Cerebellar cortex (tissue), 1 donor: ENCODE results near the gene C12orf43.

ENCODE experiments used
- DNase-seq: peaks from one replicate; pipeline ENCODE4 v3.0.0-alpha.2; 2015; ENCODE audit warnings: low spot score

C12orf43 gene

GRCh38 chr12:120999191-121000120 is 16.8 kb downstream of the C12orf43 start:
- DNase-seq, result no peak

- no peak for DNase-seq
Observed at GRCh38 chr12:120998435-120998834, 17.9 kb downstream of the C12orf43 start.

DNA sequence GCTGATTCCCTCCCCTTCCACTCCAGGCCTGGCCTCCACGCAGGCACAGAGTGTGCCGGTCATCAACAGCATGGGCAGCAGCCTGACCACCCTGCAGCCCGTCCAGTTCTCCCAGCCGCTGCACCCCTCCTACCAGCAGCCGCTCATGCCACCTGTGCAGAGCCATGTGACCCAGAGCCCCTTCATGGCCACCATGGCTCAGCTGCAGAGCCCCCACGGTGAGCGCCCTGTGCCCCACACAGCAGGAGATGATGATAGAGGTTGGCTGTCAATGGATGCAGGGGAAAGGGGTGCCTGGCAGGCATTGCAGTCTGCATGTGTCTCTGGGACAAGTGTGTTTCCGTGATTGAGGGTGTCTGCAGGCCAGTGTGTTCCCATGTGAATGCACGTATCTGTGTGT is 18.8 kb downstream of the C12orf43 start:
- DNase-seq, result no peak

- no peak for DNase-seq
Observed at GRCh38 chr12:120996133-120996746, 20.0 kb downstream of the C12orf43 start.

- no peak for DNase-seq
Observed at GRCh38 chr12:120994589-120995337, 21.5 kb downstream of the C12orf43 start.

DNA sequence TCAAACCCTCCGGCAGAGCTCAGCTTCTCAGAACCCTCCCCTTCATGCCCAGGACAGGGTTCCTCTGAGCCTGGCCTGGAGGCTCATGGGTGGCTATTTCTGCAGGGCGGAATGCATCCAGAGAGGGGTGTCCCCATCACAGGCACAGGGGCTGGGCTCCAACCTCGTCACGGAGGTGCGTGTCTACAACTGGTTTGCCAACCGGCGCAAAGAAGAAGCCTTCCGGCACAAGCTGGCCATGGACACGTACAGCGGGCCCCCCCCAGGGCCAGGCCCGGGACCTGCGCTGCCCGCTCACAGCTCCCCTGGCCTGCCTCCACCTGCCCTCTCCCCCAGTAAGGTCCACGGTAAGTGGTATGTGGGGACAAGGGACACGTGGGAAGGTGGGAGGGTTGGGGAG is 22.2 kb downstream of the C12orf43 start:
- no peak for DNase-seq

DNA sequence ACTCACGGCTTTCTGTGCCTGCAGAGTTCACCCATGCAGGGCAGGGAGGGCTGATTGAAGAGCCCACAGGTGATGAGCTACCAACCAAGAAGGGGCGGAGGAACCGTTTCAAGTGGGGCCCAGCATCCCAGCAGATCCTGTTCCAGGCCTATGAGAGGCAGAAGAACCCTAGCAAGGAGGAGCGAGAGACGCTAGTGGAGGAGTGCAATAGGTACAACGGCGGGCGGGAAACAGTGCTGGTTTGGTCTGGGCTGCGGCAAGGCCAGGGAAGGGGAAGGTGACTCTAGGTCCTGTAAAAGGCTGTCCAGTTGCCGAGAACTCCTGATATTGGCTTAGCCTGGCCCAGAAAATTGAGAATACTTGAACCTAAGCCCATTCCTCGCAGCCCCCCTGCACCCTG is 22.8 kb downstream of the C12orf43 start:
- no peak for DNase-seq

GRCh38 chr12:120992989-120993388 is 23.3 kb downstream of the C12orf43 start:
- no peak for DNase-seq

DNA sequence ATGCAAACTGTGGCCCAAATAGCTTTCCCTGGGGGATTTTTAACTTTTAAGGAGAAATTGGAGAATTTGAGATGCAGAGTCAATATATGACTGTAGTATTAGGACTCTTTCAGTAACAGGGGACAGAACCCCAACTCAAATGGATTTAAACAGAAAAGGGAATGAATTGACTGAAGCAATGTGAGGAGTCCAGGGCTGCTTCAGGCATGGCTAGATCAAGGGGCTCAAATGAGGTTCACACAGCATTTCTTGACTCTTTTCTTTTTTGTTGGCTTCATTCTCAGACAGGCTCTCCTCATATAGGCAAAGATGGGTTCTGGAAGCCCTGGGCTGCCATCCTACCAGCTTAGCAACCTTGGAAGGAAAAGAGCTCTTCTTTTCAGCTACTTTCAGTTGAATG is 24.3 kb downstream of the C12orf43 start:
- DNase-seq, result no peak

GRCh38 chr12:120990487-120991055 is 25.7 kb downstream of the C12orf43 start:
- no peak for DNase-seq

GRCh38 chr12:120989687-120990086 is 26.6 kb downstream of the C12orf43 start:
- no peak for DNase-seq

GRCh38 chr12:120988658-120989057 is 27.6 kb downstream of the C12orf43 start:
- no peak for DNase-seq

- no peak for DNase-seq
Observed at GRCh38 chr12:120988234-120988633, 28.1 kb downstream of the C12orf43 start.

DNA sequence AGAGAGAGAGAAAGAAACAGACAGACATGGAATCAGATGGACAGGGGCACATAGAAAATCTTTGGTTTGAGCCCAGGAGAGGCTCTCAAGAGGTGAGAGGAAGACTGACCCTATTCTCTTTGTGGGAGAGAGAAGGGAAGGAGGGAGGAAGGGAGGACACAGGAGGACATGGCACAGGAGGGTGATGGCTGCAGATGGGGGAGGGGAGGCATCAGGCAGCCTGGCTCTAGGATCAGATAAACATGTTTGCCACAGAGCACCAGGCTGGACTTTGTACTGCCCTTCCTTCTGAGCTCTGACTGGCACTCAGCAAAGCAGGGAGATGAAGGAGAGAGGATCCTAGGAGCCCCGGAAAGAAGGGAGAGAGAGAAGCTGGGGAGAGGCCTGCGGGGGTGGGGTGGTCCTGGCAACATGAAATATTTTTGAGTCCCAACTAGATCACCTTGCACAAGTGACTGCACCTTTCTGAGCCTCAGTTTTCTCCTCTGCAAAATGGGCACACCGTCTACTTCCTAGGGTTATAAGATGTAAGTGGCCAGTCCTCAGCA is 31.9 kb downstream of the C12orf43 start:
- no peak for DNase-seq

DNA sequence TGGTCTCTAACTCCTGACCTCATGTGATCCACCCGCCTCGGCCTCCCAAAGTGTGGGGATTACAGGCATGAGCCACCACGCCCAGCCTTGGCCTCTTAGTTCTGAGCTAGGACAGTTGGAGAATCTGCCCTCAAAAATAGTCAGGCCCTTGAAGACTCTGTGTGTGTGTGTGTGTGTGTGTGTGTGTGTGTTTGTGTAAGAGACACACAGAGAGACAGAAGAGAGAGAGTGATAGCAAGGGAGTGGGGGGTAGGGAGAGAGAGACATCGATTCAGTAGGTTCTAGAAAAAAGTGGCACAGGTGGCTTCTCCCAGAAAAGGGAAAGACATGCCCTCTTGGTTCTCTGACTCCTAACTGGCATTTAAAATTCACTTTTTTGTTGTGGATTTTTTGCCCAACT is 32.5 kb downstream of the C12orf43 start:
- no peak for DNase-seq

DNA sequence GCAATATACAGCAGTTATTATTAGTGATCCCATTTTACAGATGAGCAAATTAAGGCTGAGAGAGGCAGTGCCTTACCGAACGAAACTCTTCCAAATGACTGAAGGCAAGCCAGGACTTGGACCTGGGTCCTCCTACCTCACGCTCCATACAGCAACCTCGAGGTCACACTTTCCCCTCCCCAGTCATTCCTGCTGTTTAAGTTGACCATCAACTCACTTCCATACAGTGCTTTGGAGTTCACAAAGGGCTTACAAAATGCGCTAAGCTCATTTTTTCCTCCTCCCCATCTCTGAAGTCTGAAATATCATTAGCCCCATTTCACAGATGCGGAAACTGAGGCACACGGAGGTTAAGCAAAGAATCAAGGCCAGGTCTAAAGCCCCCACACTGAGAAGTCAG is 33.6 kb downstream of the C12orf43 start:
- no peak for DNase-seq

DNA sequence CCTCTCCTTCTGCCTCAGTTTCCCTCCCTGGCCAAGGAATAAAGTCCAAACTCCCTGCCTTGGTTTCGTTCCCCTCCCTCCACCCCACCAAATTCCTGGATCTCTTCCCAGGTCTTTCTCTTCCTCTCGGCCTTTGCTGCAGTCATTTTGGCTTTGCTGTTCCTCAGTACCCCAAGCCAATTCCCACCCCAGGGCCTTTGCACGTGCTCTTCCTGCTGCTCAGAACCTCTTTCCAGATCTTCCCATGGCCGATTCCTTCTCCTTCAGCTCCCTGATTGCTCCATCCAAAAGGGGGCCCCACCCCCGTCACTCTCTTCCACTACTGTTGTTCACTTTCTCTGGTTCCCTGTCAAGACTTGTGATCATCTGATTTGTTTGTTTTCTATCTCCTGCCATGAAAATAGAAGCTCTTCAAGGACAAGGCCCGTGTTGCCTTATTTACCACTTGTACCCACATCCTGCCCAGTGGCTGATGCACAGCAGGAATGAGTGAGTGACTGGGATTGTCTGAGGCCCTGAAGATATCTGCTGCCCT is 34.8 kb downstream of the C12orf43 start:
- no peak for DNase-seq

- no peak for DNase-seq
Observed at GRCh38 chr12:120980800-120981368, 35.4 kb downstream of the C12orf43 start.

DNA sequence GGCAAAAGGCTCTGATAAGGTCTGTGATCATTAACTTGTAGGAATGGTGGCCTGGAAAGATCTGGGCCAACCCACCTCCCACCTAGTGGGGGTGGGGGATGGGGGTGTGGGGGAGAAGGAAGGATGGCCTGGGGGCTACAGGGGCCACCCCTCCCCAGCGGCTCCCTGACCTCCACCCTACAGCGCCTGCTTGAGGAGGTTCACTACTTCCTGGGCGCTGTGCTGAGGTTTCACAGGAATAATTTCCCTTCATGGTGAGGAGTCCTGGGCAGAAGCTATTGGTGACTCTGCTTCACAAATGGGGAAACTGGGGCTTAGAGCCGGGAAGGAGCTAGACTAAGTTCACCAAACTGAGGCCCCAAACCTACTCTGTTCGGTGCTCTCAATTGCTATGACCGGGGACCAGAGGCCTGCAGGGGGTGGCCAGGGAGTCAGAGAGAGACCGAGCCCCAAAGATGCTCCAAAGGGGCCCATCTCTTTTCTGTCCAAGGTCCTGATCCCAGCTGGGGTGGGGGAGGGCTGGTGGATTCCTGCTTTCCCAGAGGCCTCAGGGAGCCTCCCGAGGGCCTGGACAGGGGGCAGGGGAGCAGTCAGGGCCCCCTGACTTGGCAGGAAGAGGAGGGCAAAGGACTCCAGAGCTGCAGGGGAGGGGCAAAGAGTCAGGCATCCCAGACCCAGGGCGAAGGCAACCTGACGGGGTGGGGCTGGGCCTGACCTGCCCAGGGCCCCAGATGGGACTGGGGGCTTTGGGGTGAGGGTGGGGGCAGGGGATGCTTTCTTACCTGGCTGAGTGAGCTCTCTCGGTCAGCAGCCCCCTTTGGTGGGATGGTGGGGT is 36.2 kb downstream of the C12orf43 start:
- no peak for DNase-seq

GRCh38 chr12:120979220-120979861 is 36.9 kb downstream of the C12orf43 start:
- DNase-seq, result no peak
